HCEC 1CT (cell line): ENCODE results near the gene IFT27.
"Not testable (repeated sequence)": the region's sequence is repeated elsewhere in the genome, so short reads cannot be mapped to it uniquely, and the experiment has no call there.

Experiments used
- DNase-seq: peaks from one replicate; pipeline ENCODE4 v3.0.0-alpha.2; 2017

Gene IFT27

GRCh38 chr22:36741968-36742367 is 34.0 kb downstream of the IFT27 start:
- no peak for DNase-seq

GRCh38 chr22:36741204-36741793 is 34.6 kb downstream of the IFT27 start:
- DNase-seq, result no peak

- no peak for DNase-seq
These were observed 35.2 kb downstream of the IFT27 start for GRCh38 chr22:36740716-36741115.

GRCh38 chr22:36739185-36739584 is 36.7 kb downstream of the IFT27 start:
- no peak for DNase-seq

GRCh38 chr22:36738416-36739020 is 37.4 kb downstream of the IFT27 start:
- no peak for DNase-seq

GRCh38 chr22:36737776-36738175 is 38.1 kb downstream of the IFT27 start:
- no peak for DNase-seq

- no peak for DNase-seq
These were observed 39.1 kb downstream of the IFT27 start for GRCh38 chr22:36736701-36737320.

- DNase-seq, result peak; percentile 11
These were observed 41.5 kb downstream of the IFT27 start for GRCh38 chr22:36734171-36735058.

- DNase-seq, result no peak
These were observed 42.6 kb downstream of the IFT27 start for GRCh38 chr22:36733271-36733670.

- DNase-seq, result no peak
These were observed 43.3 kb downstream of the IFT27 start for GRCh38 chr22:36732609-36733008.

- DNase-seq, result no peak
These were observed 44.0 kb downstream of the IFT27 start for GRCh38 chr22:36731916-36732315.

- not testable (repeated sequence) for DNase-seq
These were observed 44.6 kb downstream of the IFT27 start for GRCh38 chr22:36731321-36731720.

- DNase-seq, result no peak
These were observed 45.6 kb downstream of the IFT27 start for GRCh38 chr22:36730176-36730858.

- DNase-seq, result no peak
These were observed 46.6 kb downstream of the IFT27 start for GRCh38 chr22:36729321-36729720.

- DNase-seq, result no peak
These were observed 47.4 kb downstream of the IFT27 start for GRCh38 chr22:36728505-36728904.

GRCh38 chr22:36727927-36728488 is 47.9 kb downstream of the IFT27 start:
- no peak for DNase-seq

- no peak for DNase-seq
These were observed 48.8 kb downstream of the IFT27 start for GRCh38 chr22:36727110-36727509.

GRCh38 chr22:36726007-36726380 is 49.9 kb downstream of the IFT27 start:
- DNase-seq, result no peak

- DNase-seq, result no peak
These were observed 50.4 kb downstream of the IFT27 start for GRCh38 chr22:36725366-36726006.

- no peak for DNase-seq
These were observed 51.1 kb downstream of the IFT27 start for GRCh38 chr22:36724836-36725235.

- no peak for DNase-seq
These were observed 53.9 kb downstream of the IFT27 start for GRCh38 chr22:36722055-36722454.

- DNase-seq, result no peak
These were observed 60.3 kb downstream of the IFT27 start for GRCh38 chr22:36715647-36716046.
